MCF 10A (cell line): ENCODE results near the gene RNF208. TPM values are rescaled to one million over a fixed set of nuclear protein-coding genes. Genes with fewer than 3 reads are reported as not detected.

Experiments used
- BruUV-seq: library from RNA; stranded (reverse); fragments of 400-500 nt; replicated peaks from 2 replicates; lab custom pipeline; 2021; lab: Mats Ljungman, UMichigan
- CTCF ChIA-PET: fragments of 300-600 bp; sonication (Branson Sonifier 250); formaldehyde crosslinking; extraction: SDS; loops from one replicate; lab custom pipeline; 2021; ENCODE audit warnings: antibody characterized with exemption, inconsistent platforms; lab: Yijun Ruan, JAX
- POLR2A ChIA-PET: fragments of 300-600, 350-650 bp; sonication (Branson Sonifier 250); formaldehyde crosslinking; extraction: SDS; loops from one replicate; lab custom pipeline; 2020; ENCODE audit warnings: antibody characterized with exemption, inconsistent platforms; lab: Yijun Ruan, JAX
- DNase-seq: peaks from one replicate; pipeline ENCODE4 v3.0.0-alpha.2; 2018; ENCODE audit not compliant: unreplicated experiment
- H3K27ac Mint-ChIP-seq: one replicate; pipeline ENCODE4 v1.8.0; 2022; ENCODE audit warnings: mild to moderate bottlenecking, low read depth, mixed read lengths; ENCODE audit not compliant: unreplicated experiment
- H3K27me3 Mint-ChIP-seq: one replicate; pipeline ENCODE4 v1.8.0; 2022; ENCODE audit warnings: mixed read lengths; ENCODE audit not compliant: insufficient read depth, unreplicated experiment
- H3K36me3 Mint-ChIP-seq: one replicate; pipeline ENCODE4 v1.8.0; 2022; ENCODE audit warnings: mild to moderate bottlenecking, moderate library complexity, mixed read lengths; ENCODE audit not compliant: insufficient read depth, unreplicated experiment
- H3K4me1 Mint-ChIP-seq: one replicate; pipeline ENCODE4 v1.8.0; 2022; ENCODE audit warnings: mixed read lengths; ENCODE audit not compliant: insufficient read depth, unreplicated experiment
- H3K4me3 Mint-ChIP-seq: one replicate; pipeline ENCODE4 v1.8.0; 2022; ENCODE audit warnings: mild to moderate bottlenecking, moderate library complexity, mixed read lengths; ENCODE audit not compliant: unreplicated experiment
- H3K9me3 Mint-ChIP-seq: one replicate; pipeline ENCODE4 v1.8.0; 2022; ENCODE audit warnings: mixed read lengths; ENCODE audit not compliant: unreplicated experiment
- CTCF ChIP-seq: fragments of 200-600 bp; IDR thresholded peaks from one replicate; pipeline ENCODE4 v1.8.0; 2022; ENCODE audit warnings: antibody characterized with exemption, mild to moderate bottlenecking; ENCODE audit not compliant: unreplicated experiment
- intact Hi-C: fragments of 100-400 bp; cut with micrococcal nuclease; formaldehyde crosslinking; loops from 2 replicates; pipeline ENCODE4 v1.14.1; 2022
- total RNA-seq: library from RNA; stranded (reverse); gene quantifications from 2 replicates; pipeline ENCODE4 v1.2.3, GENCODE V29; 2022

Gene RNF208
- total RNA-seq, 1 experiment from 2014 or later: 2.5 TPM

DNA sequence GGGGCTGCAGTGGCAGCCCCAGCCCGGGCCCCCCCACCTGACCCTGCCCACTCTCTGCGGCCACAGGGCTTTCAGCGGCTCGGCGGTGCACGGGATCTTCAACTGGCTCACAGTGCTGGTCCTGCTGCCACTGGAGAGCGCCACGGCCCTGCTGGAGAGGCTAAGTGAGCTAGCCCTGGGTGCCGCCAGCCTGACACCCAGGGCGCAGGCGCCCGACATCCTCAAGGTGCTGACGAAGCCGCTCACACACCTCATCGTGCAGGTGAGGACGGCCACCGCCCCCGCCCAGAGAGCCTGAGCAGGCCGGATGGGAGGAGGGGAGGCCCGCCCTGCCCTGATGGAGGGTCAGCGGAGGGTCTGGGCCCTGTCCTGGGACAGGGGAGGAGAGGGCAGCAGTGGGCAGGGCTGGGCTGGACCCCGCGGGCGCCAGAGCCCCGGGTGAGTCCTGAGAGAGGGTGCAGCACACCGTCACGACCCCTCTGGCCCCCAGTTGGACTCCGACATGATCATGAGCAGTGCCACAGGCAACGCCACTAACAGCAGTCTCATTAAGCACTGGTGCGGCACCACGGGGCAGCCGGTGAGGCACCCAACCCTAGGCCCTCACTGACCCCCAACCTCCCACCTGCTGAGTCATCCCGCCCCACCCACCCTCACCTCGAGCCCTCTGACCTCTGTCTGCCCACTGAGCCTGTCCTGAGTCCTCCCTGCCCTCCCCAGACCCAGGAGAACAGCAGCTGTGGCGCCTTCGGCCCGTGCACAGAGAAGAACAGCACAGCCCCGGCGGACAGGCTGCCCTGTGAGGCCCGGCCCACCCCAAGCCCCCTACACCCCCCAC is 11.3 kb upstream of the RNF208 start:
- Mint-ChIP-seq H3K36me3 (peaks cover 7% of the 10 kb centered on the region), H3K27ac (no peak overlapping the region), H3K27me3 (no peaks in the 10 kb centered on the region), H3K4me1 (no peaks in the 10 kb centered on the region), H3K4me3 (no peak overlapping the region), H3K9me3 (no peaks in the 10 kb centered on the region)
- no peak for DNase-seq
- TF ChIP-seq CTCF: no peak
- ChIA-PET CTCF (no interaction called here), POLR2A (no interaction called here)
- BruUV-seq: no TSS peak
- intact Hi-C loops: no loop called here

DNA sequence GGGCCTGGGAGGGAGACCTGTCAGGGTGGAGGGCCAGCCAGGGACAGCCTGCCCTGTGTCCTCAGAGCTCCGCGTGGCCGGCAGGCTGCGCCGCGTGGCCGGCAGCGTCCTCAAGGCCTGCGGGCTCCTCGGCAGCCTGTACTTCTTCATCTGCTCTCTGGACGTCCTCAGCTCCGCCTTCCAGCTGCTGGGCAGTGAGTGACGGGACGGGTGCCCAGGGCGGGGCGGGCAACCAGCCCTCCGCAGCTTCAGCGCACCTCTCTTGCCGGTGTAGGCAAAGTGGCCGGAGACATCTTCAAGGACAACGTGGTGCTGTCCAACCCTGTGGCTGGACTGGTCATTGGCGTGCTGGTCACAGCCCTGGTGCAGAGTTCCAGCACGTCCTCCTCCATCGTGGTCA is 10.5 kb upstream of the RNF208 start:
- H3K9me3 Mint-ChIP-seq: no peaks in the 10 kb centered on the region
- no peak for TF ChIP-seq CTCF
- peaks cover 7% of the 10 kb centered on the region for H3K36me3 Mint-ChIP-seq
- H3K4me1 Mint-ChIP-seq: peaks cover 4% of the 10 kb centered on the region
- no peaks in the 10 kb centered on the region for H3K27me3 Mint-ChIP-seq
- intact Hi-C loops: no loop called here
- no peak overlapping the region for H3K27ac Mint-ChIP-seq
- POLR2A ChIA-PET: no interaction called here
- no TSS peak for BruUV-seq
- CTCF ChIA-PET: interaction anchor here (0.5 kb wide), 1 partner anchor 186 kb away, joined by 3 read pairs; no protein-coding TSS in a partner anchor
- DNase-seq: no peak
- no peak overlapping the region for H3K4me3 Mint-ChIP-seq

- Mint-ChIP-seq H3K27ac (no peak overlapping the region), H3K9me3 (no peaks in the 10 kb centered on the region), H3K36me3 (peaks cover 7% of the 10 kb centered on the region), H3K27me3 (no peaks in the 10 kb centered on the region), H3K4me1 (peaks cover 6% of the 10 kb centered on the region), H3K4me3 (no peak overlapping the region)
- intact Hi-C loops: no loop called here
- no TSS peak for BruUV-seq
- DNase-seq: no peak
- TF ChIP-seq CTCF: no peak
- POLR2A ChIA-PET: no interaction called here
- CTCF ChIA-PET: no interaction called here
These were observed 10.1 kb upstream of the RNF208 start for GRCh38 chr9:137232101-137232500.

GRCh38 chr9:137231372-137232039 is 9.5 kb upstream of the RNF208 start:
- Mint-ChIP-seq H3K36me3 (peaks cover 7% of the 10 kb centered on the region), H3K4me3 (no peak overlapping the region), H3K4me1 (peaks cover 11% of the 10 kb centered on the region), H3K9me3 (no peaks in the 10 kb centered on the region), H3K27ac (no peak overlapping the region), H3K27me3 (no peaks in the 10 kb centered on the region)
- POLR2A ChIA-PET: interaction anchor here (0.8 kb wide), 1 partner anchor 9 kb away, joined by 3 read pairs; the partner anchor contains the start of gene TUBB4B
- no peak for TF ChIP-seq CTCF
- no peak for DNase-seq
- BruUV-seq: no TSS peak
- intact Hi-C loops: no loop called here
- CTCF ChIA-PET: no interaction called here
